Lung microvascular endothelial cell (primary cell): ENCODE measurements around the gene TMEM135. TPM values are rescaled to one million over a fixed set of nuclear protein-coding genes. Genes with fewer than 3 reads are reported as not detected.
"Not testable (repeated sequence)": the region's sequence is repeated elsewhere in the genome, so short reads cannot be mapped to it uniquely, and the experiment has no call there.

Source experiments
- DNase-seq, 2 donors: peaks; one replicate each; pipeline versions ENCODE4 v3.0.0 to v3.0.0-alpha.2; 2010; ENCODE audit warnings: low read depth in 2 of 2
- total RNA-seq: library from RNA; depleted of rRNA; stranded (reverse); fragments of >200 nt; gene quantifications from 2 replicates; pipeline ENCODE4 v1.2.1, GENCODE V29; 2014

The TMEM135 gene
- total RNA-seq, 1 donor from 2014 or later: 14.9 TPM

DNA sequence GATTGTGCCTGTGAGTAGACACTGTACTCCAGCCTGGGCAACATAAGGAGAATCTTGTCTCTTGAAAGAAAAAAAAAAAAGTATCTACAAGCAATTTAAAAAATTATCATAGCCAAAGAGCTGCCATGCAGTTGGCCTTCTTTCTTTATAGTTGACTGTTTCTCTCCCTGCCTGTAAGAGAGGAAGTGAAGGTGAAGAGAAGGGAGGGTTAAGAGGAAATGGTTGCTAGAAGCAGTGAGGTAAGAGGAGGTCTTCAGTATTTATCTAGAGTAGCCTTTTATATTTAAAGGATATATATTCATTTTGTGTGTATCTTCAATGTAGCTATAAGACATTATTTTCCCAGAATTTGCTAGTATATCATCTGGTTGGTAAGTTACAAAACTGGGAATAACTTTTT is 217.9 kb downstream of the TMEM135 start:
- DNase-seq: no peak

GRCh38 chr11:87256694-87257340 is 219.1 kb downstream of the TMEM135 start:
- DNase-seq: no peak

- DNase-seq: peak; percentile 40 to 74
Observed at GRCh38 chr11:87258171-87258833, 220.6 kb downstream of the TMEM135 start.

DNA sequence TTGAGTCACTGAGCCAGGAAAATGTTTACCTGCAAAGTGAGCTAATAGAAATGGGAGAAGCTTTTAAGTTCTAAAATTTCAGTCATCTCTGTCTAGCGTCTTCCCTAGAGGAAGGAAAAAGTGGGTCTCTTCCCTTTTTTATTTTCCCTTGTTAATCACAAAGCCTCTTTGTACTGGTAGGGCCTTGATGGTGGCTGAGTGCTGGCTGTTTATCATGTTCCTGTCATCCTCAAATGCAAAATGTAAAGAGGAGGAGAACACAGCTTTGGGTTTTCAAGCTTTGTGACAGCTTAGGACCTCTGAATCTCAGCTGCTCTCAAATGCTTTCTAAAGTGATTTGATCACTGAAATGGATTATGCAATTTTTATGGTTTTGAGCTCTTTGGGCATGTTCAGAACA is 222.0 kb downstream of the TMEM135 start:
- no peak for DNase-seq

- peak; percentile 16 to 47 for DNase-seq
Observed at GRCh38 chr11:87260811-87261210, 223.1 kb downstream of the TMEM135 start.

- DNase-seq: no peak
Observed at GRCh38 chr11:87263264-87263838, 225.6 kb downstream of the TMEM135 start.

DNA sequence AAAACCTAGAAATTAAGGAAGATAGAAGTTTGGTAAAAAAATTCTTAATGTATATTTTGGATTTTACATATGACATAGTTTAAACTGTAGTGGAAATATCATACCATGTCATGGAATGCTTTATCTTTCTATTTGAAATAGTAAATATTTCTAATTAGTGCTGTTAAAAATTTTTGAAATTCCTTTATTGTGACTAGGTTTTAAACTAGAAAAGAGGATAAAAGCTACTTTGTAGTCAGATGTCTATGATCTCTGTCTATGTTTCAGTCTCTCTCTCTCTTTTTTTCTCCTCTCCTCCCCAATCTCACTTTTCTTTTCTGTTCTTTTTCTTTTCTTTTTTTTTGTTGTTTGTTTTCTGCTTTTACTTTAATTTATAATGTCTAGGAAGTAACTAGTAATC is 226.2 kb downstream of the TMEM135 start:
- no peak for DNase-seq

DNA sequence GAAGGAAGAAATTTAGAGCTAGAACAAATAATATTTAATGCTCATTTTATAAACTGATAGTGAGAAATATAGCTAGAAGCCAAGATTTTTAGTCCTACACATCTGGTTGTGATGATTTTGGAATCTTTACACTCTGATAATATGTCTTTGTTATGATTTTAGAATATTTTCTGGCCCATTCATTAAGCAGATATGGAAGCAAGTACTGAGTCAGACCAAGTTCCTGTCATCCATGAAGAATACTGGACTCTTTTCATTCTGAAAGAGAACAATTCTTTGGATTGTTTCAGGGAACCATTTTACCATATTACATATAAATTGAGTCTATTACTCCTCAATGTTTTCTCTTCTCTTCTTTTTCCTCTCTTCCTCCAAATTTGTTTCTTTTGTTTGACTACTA is 227.4 kb downstream of the TMEM135 start:
- peak; percentile 20 to 29 for DNase-seq

GRCh38 chr11:87265979-87266378 is 228.2 kb downstream of the TMEM135 start:
- DNase-seq: peak in 1 of 2 donors; percentile 33

DNA sequence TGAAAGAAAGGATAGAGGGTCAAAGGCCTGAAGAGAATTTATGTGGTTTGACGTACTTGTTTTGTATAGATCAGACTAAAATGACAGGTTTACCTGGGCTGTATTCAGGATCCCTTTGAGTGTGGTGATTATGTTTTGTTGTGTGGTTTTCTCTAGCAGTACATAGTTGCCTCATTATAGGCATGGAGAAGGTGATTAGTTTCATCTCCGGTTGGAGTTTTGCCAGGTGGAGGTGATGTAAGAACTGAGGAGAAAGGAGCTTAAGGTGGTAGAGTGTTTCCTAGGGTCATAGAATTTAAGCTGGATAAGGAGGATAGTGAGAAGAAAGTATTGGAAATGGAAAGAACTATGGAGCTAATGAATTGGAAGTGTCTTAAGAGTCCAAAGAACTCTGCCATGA is 229.0 kb downstream of the TMEM135 start:
- no peak for DNase-seq

GRCh38 chr11:87271951-87272350 is 234.2 kb downstream of the TMEM135 start:
- not testable (repeated sequence) for DNase-seq

DNA sequence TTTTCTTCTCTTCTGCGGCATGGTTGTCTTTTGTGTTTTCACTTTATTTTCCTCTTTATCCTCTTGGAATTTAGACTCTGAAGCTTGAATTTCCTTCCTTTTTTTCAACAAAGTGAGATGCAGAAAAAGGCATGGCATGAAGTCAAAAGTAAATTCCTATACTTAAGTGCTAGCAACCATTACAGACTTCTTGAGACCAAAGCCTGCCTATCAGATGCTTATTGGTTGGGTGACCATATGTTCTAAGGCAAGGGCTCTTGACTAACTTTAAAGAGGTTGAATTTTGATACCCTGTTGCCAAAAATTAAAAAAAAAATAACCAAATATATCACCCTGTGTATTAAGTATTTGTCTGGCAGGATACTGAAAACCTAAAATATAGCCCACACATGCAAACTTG is 237.4 kb downstream of the TMEM135 start:
- no peak for DNase-seq

DNA sequence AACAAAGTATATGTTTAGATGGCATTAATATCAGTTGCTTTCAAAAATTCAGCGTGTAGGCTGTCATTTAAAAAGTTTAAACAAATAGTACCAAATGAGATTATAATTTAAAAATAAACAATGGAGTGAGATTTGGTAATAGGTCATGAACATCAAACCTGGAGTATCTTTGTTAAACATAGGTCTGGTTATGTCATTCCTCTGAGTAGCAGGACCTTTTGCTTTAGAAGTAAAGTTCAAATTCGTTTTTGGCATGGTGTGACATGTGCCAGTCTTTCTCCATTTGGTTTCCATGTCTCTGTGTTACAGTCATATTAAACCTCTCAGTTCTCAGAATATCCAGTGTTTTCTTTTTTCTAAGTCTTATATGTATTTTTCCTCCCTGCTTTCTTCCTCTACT is 242.4 kb downstream of the TMEM135 start:
- no peak for DNase-seq

DNA sequence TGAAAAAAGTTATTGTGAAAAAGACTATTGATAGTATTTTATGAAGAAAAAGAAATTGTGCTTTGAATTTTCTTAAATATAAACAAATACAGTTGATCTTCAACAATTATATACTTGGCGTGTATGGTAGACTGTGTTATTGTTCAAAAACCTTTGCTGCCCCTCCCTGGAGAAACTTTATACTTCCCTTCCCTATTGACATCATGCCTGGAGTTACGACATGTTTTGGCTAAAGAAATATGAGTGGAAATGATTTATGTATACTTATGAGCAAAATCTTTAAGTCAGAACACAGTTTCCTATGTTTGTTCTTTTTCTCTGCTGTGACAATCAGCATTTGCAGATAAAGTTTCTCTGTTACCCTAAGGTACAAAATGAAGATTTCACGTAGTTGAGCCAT is 243.8 kb downstream of the TMEM135 start:
- peak; percentile 86 to 87 for DNase-seq

GRCh38 chr11:87284306-87284705 is 246.6 kb downstream of the TMEM135 start:
- DNase-seq: no peak

DNA sequence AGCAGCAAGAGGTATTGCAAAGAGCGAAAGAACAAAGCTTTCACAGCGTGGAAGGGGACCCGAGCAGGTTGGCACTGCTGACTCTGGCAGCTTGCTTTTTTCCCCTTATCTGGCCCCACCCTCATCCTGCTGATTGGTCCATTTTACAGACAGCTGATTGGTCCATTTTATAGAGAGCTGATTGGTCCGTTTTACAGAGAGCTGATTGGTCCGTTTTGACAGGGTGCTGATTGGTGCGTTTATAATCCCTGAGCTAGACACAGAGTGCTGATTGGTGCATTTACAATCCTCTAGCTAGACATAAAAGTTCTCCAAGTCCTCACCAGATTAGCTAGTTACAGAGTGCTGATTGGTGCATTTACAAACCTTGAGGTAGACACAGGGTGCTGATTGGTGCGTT is 247.9 kb downstream of the TMEM135 start:
- DNase-seq: not testable (repeated sequence)

DNA sequence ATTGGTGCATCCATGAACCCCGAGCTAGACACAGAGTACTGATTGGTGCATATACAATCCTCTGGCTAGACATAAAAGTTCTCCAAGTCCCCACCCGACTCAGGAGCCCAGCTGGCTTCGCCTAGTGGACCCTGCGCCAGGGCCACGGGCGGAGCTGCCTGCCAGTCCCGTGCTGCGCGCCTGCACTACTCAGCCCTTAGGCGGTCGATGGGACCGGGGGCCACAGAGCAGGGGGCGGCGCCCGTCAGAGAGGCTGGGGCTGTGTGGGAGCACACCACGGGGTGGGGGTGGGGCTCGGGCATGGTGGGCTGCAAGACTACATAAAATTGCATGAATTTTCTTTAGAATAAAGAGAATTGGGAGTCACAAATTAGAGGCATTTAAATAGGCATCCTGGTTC is 248.6 kb downstream of the TMEM135 start:
- no peak for DNase-seq

DNA sequence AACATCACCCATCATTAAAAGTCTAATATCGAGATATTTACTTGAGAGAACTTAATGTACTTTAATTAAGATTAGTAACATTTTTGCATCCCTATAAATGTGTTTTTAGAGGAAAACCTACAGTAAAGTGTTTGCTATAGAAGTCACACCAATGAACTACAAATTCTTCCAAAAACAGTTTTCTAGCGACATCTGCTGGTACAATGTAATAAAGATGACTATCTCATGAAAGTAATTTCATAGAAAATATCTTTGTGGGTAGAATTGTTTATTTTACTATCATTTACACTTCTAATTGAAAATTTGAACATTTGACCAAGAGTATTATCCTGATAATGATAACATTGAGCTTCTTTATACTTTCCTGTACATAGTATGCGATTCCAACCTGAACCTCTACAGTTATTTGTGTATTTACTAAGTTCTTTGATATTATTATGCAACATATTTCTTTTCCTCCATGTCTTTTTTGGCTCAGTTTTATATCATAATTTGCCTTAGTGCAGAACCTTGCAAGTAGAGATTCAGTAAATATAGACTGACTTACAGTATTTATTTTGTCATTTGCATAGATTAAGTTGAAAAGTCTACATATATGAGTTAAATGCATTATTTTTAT is 252.7 kb downstream of the TMEM135 start:
- peak; percentile 71 to 82 for DNase-seq

DNA sequence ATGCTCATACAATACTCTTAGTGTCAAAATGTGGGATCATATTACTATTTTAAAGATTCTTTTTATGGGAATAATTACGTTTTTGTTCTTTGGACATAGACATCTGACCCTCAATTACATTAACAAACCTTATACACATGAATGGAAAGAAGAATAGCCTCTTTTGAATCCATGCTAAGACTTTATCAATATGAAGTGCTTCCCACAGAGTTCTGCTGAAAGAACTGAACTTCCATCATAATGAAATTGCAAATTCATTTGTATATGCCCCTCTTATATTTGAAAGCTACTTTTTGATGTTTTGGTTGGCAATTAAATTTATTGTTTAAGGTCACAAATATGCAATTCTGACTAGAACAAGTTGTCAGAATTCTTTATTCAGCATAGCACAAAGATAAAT is 254.9 kb downstream of the TMEM135 start:
- no peak for DNase-seq

DNA sequence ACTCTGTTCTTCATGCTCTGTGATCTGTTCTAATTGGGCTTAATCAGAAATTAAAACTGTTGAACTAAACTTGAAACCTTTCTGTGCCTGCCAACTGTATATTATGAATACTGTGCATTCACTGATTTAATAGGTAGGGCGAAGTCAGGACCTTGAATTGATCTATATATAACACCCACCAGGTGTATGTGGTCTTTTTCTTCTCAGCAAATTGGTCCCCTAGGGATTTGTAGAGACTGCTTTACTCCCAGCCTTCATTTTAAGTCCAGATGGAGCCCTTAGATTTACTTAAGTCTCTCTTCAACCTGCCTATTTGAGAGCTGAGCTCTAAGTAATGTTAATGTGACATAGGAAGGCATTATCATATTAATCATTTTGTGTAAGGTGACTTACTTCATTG is 257.5 kb downstream of the TMEM135 start:
- DNase-seq: no peak

DNA sequence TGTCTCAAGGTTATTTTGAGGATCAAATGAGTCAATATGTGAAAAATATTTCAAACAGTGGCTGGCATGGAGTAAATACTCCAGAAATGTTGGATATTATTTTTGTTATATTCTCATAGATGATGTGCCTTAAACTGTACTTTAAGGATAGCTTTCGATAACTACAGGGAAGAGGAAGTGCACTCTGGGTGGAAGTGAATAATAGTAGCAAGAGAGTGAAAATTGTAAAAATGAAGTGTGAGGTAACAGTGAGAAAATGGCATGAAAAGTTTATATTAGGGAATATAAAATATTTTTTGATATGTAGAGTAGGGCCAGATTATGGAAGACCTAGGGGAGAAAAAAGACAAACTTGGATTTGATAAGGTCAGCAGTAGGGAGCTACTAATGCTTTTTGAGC is 258.9 kb downstream of the TMEM135 start:
- no peak for DNase-seq

- no peak for DNase-seq
Observed at GRCh38 chr11:87298155-87298554, 260.4 kb downstream of the TMEM135 start.
